Stimulated activated CD8-positive, alpha-beta memory T cell treated with anti-CD3 and anti-CD28 coated beads, Interleukin-2, amount 100 ng/mL, for 48 hours (primary cell): ENCODE measurements around the gene DACT3.

Experiments
- DNase-seq, 2 donors: peaks; one replicate each; pipeline ENCODE4 v3.0.0-alpha.2; 2020; ENCODE audit warnings: low read depth in 2 of 2

DACT3 gene

GRCh38 chr19:46661020-46661731, at the start of gene DACT3:
DACT3 (minus strand) TSS chr19:46661182; CDS start chr19:46661064, 118 bp downstream.
- peak; percentile 100 for DNase-seq

GRCh38 chr19:46710687-46711086, 49.7 kb upstream of the DACT3 start:
- DNase-seq = no peak

- peak; percentile 80 to 92 for DNase-seq
Measured at GRCh38 chr19:46704379-46705076, 43.5 kb upstream of the DACT3 start.

GRCh38 chr19:46700704-46701103, 39.7 kb upstream of the DACT3 start:
- DNase-seq = no peak

- DNase-seq = no peak
Measured at GRCh38 chr19:46698395-46699321, 37.7 kb upstream of the DACT3 start.

- no peak for DNase-seq
Measured at GRCh38 chr19:46697204-46697960, 36.4 kb upstream of the DACT3 start.

- DNase-seq = no peak
Measured at GRCh38 chr19:46696866-46697203, 35.9 kb upstream of the DACT3 start.

GRCh38 chr19:46696052-46696451, 35.1 kb upstream of the DACT3 start:
- DNase-seq = no peak

GRCh38 chr19:46693760-46694159, 32.8 kb upstream of the DACT3 start:
- no peak for DNase-seq

GRCh38 chr19:46692918-46693722, 32.1 kb upstream of the DACT3 start:
- no peak for DNase-seq

GRCh38 chr19:46691948-46692347, 31.0 kb upstream of the DACT3 start:
- no peak for DNase-seq

- no peak for DNase-seq
Measured at GRCh38 chr19:46691104-46691503, 30.1 kb upstream of the DACT3 start.

GRCh38 chr19:46689358-46689757, 28.4 kb upstream of the DACT3 start:
- no peak for DNase-seq

GRCh38 chr19:46687438-46688145, 26.6 kb upstream of the DACT3 start:
- DNase-seq = no peak

GRCh38 chr19:46685189-46685588, 24.2 kb upstream of the DACT3 start:
- DNase-seq = no peak

GRCh38 chr19:46678110-46678732, 17.2 kb upstream of the DACT3 start:
- DNase-seq = peak; percentile 51 to 67

- DNase-seq = no peak
Measured at GRCh38 chr19:46674416-46675178, 13.6 kb upstream of the DACT3 start.

- DNase-seq = no peak
Measured at GRCh38 chr19:46670813-46671212, 9.8 kb upstream of the DACT3 start.

GRCh38 chr19:46668662-46669061, 7.7 kb upstream of the DACT3 start:
- DNase-seq = no peak
